ENCODE results near the gene DUSP19.
"Not testable (repeated sequence)": the region's sequence is repeated elsewhere in the genome, so short reads cannot be mapped to it uniquely, and the experiment has no call there.

Gene DUSP19, protein sequence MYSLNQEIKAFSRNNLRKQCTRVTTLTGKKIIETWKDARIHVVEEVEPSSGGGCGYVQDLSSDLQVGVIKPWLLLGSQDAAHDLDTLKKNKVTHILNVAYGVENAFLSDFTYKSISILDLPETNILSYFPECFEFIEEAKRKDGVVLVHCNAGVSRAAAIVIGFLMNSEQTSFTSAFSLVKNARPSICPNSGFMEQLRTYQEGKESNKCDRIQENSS

DNA sequence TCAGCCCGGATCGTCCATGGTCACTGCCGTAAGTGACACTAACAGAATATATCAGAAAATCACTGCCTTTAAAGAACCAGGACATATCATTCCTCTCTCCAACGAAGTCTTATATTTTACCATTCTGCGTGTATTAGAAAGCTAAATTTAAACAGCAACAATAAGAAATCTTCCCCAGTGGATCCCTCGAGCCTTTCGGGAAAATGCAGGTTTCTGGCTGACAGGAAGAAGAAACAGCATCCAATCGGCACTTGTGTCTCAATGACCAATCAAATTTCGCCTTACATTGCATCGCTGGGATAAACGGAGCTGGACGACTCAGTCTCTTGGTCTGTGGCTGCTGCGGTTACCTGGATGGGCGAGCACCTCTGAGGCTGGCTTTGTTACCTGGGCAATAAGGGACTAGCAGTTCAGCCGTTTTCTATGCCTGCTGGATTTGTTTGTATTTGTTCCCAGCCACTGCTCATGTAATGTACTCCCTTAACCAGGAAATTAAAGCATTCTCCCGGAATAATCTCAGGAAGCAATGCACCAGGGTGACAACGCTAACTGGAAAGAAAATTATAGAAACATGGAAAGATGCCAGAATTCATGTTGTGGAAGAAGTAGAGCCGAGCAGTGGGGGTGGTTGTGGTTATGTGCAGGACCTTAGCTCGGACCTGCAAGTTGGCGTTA is at the start of gene DUSP19:
Gene DUSP19, plus strand, starts transcription at position 284 of the 675 bp plus-strand sequence. Its CDS starts 187 bp downstream, at position 471.
- peak; percentile 99 for DNase-seq

DNA sequence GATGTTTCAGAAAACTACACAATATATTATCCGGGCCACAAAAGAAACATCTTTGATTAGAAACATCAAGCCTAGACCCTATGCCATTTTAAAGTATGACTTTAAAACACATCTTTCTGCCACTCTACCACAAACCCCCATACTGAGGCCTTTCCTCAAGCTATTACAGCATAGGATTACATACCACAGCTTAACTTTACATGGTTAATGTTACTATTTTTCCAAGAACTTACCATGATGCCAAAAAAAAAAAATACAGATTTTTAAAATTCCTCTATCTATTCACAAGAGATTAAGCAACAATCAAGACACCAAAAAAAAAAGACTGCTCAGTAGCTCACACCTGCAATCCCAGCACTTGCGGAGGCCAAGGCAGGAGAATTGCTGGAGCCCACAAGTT is 49.3 kb upstream of the DUSP19 start:
- no peak for DNase-seq

DNA sequence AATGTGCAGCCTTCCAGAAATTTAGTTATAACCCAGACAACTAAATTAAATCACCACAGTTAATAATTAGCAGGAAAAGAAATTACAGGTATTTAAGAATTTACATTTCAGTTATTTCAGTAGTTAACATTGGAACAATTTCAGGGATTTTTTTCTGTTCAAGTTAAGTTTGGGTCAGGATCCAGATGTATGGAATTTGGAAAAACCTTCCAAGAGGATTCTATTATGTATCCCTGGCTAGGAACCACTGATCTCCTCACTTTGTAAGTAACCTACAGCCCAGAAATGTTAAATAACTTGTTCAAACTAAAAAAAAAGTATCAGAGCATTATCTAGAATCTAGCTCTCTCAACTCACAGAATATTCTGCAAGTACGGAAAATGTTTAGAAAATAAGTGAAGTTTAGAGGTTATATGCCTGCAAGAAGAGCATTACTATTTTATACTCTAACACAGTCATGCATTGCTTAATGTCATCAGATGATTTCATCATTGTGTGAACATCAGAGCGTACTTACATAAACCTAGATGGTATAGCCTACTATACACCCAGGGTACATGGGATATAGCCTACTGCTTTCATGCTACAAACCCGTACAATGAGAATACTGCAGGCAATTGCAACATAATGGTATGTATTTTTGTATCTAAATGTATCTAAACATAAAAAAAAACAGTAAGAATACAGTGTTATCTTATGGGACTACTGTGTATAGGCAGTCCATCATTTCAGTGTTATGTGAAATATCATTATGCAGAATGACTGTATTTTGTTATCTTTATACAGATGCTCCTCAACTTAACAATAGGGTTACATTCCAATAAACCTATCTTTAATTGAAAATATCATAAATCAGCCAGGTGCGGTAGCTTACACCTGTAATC is 46.4 kb upstream of the DUSP19 start:
- DNase-seq: no peak

- DNase-seq: no peak
Observed at GRCh38 chr2:183033951-183034350, 44.6 kb upstream of the DUSP19 start.

DNA sequence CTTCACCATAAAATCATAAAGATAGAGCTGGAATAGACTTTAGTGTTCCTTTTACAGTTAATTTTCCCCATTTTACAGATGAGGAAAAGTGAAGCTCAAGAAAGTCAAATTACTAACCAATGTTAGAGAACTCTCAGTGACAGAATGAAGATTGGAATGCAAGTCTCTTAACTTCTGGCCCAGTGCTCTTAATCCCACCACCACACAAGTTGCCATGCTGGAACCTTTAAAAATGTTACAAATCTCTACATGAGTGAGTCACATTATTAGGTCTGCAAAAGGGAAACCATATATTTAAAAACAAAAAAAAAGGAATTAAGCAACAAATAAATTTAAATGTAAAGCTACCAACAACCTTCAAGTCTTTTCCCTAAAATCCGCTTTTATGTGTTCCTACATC is 43.7 kb upstream of the DUSP19 start:
- DNase-seq: no peak

DNA sequence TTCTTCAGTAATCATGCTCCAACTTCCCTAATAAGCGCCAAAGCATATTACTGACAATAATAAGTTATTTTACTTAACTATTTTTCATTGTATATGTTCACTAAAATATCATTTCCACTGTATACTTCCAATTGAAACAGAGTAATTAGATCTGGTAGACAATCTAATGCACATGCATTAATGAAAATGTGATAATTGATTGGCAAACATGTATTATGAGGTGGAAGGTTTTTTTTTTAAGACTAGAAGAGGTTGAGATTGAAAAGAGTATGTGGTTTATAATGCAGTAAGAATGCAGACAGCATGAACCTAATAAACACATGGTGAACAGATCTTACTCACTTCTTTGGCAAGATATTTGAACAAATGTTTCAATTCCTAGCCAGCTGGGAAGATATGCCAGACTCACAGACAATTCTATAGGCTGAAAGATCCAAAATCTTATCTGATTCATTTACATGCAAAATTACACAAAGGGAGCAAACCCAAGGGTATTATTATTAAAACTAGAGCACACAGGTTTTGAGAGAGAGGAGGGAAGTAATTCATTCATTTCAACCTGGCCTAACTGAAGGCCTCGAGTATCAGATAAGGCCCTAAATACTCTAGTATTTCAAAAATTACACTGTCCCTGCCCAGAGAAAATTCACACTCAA is 43.1 kb upstream of the DUSP19 start:
- no peak for DNase-seq

DNA sequence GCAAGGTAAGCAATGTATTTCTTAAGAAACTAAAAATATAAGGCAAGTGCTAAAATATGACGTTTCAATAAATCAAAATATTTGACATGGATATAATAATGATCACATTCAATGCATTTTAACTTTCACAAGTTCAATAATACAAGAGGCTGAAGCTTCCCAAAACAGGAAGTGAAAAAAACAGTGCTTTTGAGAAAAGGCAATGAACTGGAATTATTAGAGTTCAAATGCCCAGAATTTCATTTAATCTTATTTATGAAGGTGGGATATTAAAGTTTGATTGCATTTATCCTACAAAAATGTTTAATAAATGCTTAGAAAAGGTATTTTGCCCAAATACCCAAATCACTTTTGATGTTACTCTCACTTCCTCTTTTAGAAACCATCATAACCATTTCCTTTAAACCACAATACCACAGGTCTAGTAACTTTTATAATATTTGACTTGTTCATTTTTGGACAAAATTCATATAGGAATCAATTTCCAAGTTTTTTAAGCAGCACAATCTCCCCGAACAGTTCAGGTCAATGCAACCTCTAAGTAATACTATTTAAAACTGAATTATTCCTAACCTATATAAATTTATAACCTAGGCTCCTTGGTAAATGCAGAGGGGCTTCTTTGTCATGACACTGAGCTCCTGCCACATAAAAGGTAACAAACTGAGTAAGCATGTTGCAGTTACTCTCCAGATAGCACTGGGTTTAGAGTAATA is 42.4 kb upstream of the DUSP19 start:
- no peak for DNase-seq

- DNase-seq: peak; percentile 36
Observed at GRCh38 chr2:183037074-183037552, 41.4 kb upstream of the DUSP19 start.

GRCh38 chr2:183037553-183038340 is 40.8 kb upstream of the DUSP19 start:
- peak; percentile 63 for DNase-seq

GRCh38 chr2:183038341-183039300 is 39.9 kb upstream of the DUSP19 start, which contains the start of gene NCKAP1:
NCKAP1 (minus strand) TSS chr2:183038457; CDS start chr2:183038099, 358 bp downstream.
- DNase-seq: peak; percentile 83

DNA sequence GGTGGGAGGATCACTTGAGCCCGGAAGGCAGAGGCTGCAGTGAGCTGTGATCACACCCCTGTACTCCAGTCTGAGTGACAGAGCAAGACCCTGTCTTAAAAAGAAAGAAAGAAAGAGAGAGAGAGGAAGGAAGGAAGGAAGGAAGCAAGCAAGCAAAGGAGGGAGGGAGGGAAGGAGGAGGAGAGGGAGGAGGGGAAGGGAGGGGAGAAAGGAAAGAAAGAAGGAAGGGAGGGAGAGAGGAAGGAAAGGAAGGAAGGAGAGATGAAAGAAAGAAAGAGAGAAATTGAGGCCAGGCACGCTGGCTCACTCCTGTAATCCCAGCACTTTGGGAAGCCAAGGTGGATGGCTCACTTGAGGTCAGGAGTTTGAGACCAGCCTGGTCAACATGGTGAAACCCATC is 37.9 kb upstream of the DUSP19 start:
- DNase-seq: no peak

DNA sequence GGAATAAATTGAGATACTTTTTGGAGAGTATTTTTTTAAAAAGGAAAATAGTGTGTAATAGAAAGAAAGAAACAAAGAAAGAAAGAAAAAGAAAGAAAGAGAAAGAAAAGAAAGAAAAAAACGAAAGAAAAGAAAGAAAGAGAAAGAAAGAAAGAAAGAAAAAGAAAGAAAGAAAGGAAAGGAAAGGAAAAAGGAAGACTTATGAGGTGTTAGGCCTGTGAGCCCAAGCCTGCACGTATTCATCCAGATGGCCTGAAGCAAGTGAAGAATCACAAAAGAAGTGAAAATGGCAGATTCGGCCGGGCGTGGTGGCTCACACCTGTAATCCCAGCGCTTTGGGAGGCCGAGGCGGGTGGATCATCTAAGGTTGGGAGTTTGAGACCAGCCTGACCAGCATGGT is 35.0 kb upstream of the DUSP19 start:
- DNase-seq: not testable (repeated sequence)

- not testable (repeated sequence) for DNase-seq
Observed at GRCh38 chr2:183047486-183048125, 30.9 kb upstream of the DUSP19 start.

- no peak for DNase-seq
Observed at GRCh38 chr2:183049420-183049819, 29.1 kb upstream of the DUSP19 start.

- no peak for DNase-seq
Observed at GRCh38 chr2:183057333-183057985, 21.1 kb upstream of the DUSP19 start.

- peak; percentile 85 for DNase-seq
Observed at GRCh38 chr2:183059561-183059960, 19.0 kb upstream of the DUSP19 start.

- no peak for DNase-seq
Observed at GRCh38 chr2:183060571-183061231, 17.8 kb upstream of the DUSP19 start.

DNA sequence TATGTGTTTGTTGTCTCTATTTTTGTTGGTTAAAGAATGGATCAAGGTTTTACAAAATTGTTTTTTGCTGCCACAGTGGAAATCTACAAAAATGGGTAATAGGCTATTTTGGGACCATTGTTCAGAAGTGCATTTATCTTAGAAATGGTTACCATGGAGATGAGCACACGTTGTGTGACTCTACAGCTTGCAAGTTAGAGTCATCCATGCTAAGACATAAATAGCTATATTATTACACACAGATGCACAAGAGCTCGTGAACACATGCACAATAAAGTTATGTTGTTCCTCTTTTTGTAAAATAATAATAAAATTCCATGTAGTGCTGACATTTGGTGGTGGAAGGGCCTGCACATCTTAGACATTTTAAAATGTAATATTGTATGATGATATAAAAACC is 15.5 kb upstream of the DUSP19 start:
- no peak for DNase-seq

Measured in kidney glomerular epithelial cell (primary cell).